T-helper 17 cell (primary cell): ENCODE data around the gene SLC25A27. TPM values are rescaled to one million over a fixed set of nuclear protein-coding genes. Genes with fewer than 3 reads are reported as not detected.
"Not testable (repeated sequence)": the region's sequence is repeated elsewhere in the genome, so short reads cannot be mapped to it uniquely, and the experiment has no call there.

Source experiments
- ATAC-seq: fragments of 150-1000 bp; cut with Tn5 transposase; 2 replicates; pipeline ENCODE4 v1.10.0; 2021; ENCODE audit warnings: mild to moderate bottlenecking, moderate library complexity
- DNase-seq, 3 donors: peaks; one replicate each; pipeline versions ENCODE4 v3.0.0 to v3.0.0-alpha.2; 2020 to 2021
- H3K9me3 ChIP-seq: one replicate; pipeline ENCODE4 v1.7.0; 2013; ENCODE audit warnings: low read length, mild to moderate bottlenecking; ENCODE audit not compliant: control insufficient read depth, poor library complexity, severe bottlenecking
- H3K27ac Mint-ChIP-seq: one replicate; pipeline ENCODE4 v1.8.0; 2022; ENCODE audit warnings: mild to moderate bottlenecking, moderate library complexity, mixed read lengths
- H3K27me3 Mint-ChIP-seq: one replicate; pipeline ENCODE4 v1.8.0; 2022; ENCODE audit warnings: mixed read lengths
- H3K36me3 Mint-ChIP-seq: one replicate; pipeline ENCODE4 v1.8.0; 2022; ENCODE audit warnings: low read depth, mixed read lengths
- H3K4me1 Mint-ChIP-seq: one replicate; pipeline ENCODE4 v1.8.0; 2022; ENCODE audit warnings: mild to moderate bottlenecking, mixed read lengths
- H3K4me3 Mint-ChIP-seq: one replicate; pipeline ENCODE4 v1.8.0; 2022; ENCODE audit warnings: mild to moderate bottlenecking, moderate library complexity, mixed read lengths
- total RNA-seq, 4 donors: library from RNA in 2 of 4; stranded (reverse) in 2 of 4; gene quantifications; one replicate each; pipeline ENCODE4 v1.2.3 and lab custom pipeline; 2022 to 2026

The SLC25A27 gene
- total RNA-seq, 2 donors from 2014 or later: 1.6 TPM; not detected in 1

DNA sequence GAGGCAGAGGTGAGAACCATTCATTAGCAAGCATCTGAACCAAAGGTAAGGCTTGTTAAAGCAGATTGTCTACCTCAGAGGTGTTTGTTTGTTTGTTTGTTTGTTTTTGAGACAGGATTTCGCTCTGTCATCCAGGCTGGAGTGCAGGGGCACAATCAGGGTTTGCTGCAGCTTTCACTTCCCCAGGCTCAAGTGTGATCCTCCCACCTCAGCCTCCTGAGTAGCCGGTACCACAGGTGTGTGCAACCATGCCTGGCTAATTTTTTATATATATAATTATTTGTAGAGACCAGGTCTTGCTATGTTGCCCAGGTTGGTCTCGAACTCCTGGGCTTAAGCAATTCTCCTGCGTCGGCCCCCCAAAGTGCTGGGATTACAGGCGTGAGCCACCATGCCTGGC, 17.3 kb upstream of the SLC25A27 start:
- Mint-ChIP-seq H3K4me3 (no peak overlapping the region), H3K36me3 (no peaks in the 10 kb centered on the region), H3K27ac (no peak overlapping the region), H3K27me3 (peaks cover 34% of the 10 kb centered on the region), H3K4me1 (no peaks in the 10 kb centered on the region)
- no peaks in the 10 kb centered on the region for H3K9me3 ChIP-seq
- DNase-seq: no peak
- ATAC-seq: no peak

DNA sequence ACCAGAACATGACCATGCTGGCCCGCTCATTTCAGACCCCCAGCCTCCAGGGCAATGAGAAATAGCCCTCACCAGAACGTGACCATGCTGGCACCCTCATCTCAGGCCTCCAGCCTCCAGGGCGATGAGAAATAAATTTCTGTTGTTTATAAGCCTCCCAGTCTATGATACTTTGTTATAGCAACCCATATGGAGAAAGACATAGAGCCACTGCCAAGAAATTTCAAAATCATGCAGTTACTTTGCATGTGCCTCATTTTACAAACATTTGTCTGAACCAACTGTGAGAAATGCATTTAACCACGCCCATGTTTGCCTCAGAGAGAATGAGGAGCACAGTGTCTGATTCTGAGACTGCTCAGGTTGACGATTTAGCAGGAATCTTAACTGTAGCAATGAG, 15.6 kb upstream of the SLC25A27 start:
- no peak for DNase-seq
- Mint-ChIP-seq H3K4me3 (no peak overlapping the region), H3K27me3 (peaks cover 30% of the 10 kb centered on the region), H3K27ac (no peak overlapping the region), H3K4me1 (no peaks in the 10 kb centered on the region), H3K36me3 (no peaks in the 10 kb centered on the region)
- ATAC-seq: no peak
- no peaks in the 10 kb centered on the region for H3K9me3 ChIP-seq

GRCh38 chr6:46637933-46638332, 14.8 kb upstream of the SLC25A27 start:
- no peaks in the 10 kb centered on the region for H3K4me1 Mint-ChIP-seq
- no peaks in the 10 kb centered on the region for H3K9me3 ChIP-seq
- DNase-seq (no peak), ATAC-seq (no peak)
- H3K36me3 Mint-ChIP-seq: no peaks in the 10 kb centered on the region
- H3K4me3 Mint-ChIP-seq: no peak overlapping the region
- H3K27me3 Mint-ChIP-seq: peaks cover 26% of the 10 kb centered on the region
- H3K27ac Mint-ChIP-seq: no peak overlapping the region

DNA sequence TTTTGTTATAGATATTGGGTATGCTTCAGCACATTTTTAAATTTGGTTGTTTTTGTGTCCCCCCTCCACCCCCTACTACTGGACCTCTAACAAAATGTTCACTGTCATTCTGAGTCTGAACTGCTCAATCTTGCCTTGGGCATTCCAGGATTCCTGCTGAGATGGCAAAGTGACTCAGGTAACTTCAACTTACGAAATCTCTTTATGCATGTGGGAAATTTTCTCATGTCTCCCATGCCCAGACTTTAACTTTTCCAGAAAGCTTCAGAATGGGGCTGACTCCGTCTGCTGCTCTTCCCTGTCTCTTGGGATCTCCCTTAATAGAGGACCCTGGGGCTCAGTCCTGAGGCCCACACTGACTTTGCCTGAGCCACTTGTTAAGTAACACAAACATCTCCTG, 14.1 kb upstream of the SLC25A27 start:
- Mint-ChIP-seq H3K4me3 (no peak overlapping the region), H3K4me1 (no peaks in the 10 kb centered on the region), H3K27me3 (peaks cover 26% of the 10 kb centered on the region), H3K27ac (no peak overlapping the region), H3K36me3 (no peaks in the 10 kb centered on the region)
- ATAC-seq (no peak), DNase-seq (no peak)
- H3K9me3 ChIP-seq: no peaks in the 10 kb centered on the region

DNA sequence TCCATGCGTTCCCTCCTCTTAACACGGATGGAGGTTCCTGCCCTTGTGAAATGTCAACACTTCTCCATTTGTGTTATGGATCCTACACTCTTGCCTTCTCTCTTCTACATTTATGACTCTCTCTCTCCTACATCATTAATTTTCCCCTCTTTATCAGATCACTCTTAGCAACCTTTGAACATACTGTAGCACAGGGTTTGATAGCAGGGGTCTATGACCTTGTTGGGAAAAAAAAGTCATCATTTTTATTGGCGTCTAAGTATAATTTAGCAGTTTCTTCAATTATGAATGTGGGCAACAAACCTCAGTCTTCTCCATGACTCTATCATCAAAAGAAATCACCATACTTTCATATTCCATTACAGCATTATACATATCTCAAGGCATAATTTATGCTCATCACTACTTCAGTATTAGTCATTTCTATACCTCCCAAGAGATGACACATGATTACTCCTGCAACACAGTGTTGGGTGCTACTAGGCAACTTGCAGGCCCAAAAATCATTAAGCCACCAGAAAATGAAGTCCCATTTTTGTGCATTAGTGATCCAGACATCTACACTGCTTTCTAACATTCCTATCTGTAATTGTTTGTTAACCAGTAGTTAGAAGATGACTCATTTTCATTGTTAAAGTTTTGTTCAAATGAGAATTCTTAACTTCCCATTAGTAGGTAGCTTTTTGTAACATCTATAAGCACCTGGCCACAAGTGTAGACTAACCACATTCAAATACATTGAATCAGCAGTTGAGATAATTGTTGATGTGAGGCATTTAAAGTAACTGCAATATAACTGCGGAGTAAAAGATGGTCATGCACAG, 9.6 kb upstream of the SLC25A27 start:
- H3K4me1 Mint-ChIP-seq: no peaks in the 10 kb centered on the region
- no peaks in the 10 kb centered on the region for H3K36me3 Mint-ChIP-seq
- ATAC-seq: no peak
- no peak for DNase-seq
- no peaks in the 10 kb centered on the region for H3K9me3 ChIP-seq
- H3K27me3 Mint-ChIP-seq: peaks cover 13% of the 10 kb centered on the region
- H3K27ac Mint-ChIP-seq: no peak overlapping the region
- H3K4me3 Mint-ChIP-seq: no peak overlapping the region

- no peak for ATAC-seq
- peaks cover 2% of the 10 kb centered on the region for H3K36me3 Mint-ChIP-seq
- H3K9me3 ChIP-seq: no peaks in the 10 kb centered on the region
- H3K27ac Mint-ChIP-seq: no peak overlapping the region
- H3K4me1 Mint-ChIP-seq: no peaks in the 10 kb centered on the region
- DNase-seq: no peak
- H3K4me3 Mint-ChIP-seq: no peak overlapping the region
- H3K27me3 Mint-ChIP-seq: peaks cover 6% of the 10 kb centered on the region
These were observed 7.5 kb upstream of the SLC25A27 start for GRCh38 chr6:46645265-46645664.

- not testable (repeated sequence) for H3K27ac Mint-ChIP-seq, H3K4me3 Mint-ChIP-seq, ATAC-seq, H3K4me1 Mint-ChIP-seq, H3K36me3 Mint-ChIP-seq, DNase-seq, H3K9me3 ChIP-seq
- H3K27me3 Mint-ChIP-seq: peaks cover 25% of the 10 kb centered on the region
These were observed 4.7 kb upstream of the SLC25A27 start for GRCh38 chr6:46648108-46648507.

DNA sequence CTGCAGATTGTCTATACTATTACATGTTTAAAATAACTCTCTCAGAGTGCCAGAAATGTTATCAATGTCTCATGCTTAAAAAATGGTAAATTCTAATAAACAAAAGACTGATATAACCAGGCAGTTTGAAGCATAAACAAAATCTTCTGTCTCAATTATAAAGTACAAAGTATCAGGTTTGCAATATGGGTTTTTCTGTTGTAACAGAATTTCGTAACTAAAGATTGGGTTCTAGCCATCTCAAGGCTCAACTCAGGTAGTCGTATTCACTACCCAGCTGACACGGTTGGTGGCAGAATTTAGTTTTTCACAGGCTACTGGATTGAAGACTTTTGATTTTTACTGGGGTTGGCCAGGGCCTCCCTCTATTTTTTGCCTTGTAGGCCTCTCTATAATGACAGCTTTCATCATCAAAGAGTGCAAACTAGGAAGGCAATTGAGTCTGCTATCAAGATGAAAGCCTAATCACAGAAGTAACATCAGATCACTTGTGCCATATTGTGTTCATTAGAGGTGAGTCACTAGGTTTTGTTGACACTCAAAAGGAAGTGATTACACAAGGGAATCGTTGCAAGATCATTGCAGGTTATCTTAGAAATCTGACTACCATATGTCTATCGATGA, 3.8 kb upstream of the SLC25A27 start:
- no peaks in the 10 kb centered on the region for H3K9me3 ChIP-seq
- no peak for ATAC-seq
- Mint-ChIP-seq H3K4me3 (no peak overlapping the region), H3K27ac (no peak overlapping the region), H3K36me3 (peaks cover 5% of the 10 kb centered on the region), H3K4me1 (peaks cover 13% of the 10 kb centered on the region), H3K27me3 (peaks cover 33% of the 10 kb centered on the region)
- no peak for DNase-seq

DNA sequence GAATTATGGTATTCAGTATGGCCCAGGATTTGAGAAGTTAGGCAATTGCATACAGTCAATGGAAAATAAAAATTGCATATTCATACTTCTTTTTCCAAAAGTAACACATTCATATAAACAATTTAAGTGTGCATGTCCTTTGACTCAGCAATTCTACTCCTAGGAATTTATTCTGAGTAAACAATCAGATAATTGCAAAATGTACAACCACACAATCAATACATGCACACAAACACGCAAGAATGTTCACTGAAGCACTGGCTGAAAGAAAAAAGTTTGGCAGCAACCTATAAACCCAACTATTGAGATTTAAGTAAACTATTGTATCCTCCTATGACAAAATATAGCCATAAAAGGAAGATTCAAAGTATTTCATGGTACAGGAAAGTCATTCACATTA, 1.8 kb upstream of the SLC25A27 start:
- Mint-ChIP-seq H3K36me3 (peaks cover 5% of the 10 kb centered on the region), H3K4me1 (peaks cover 13% of the 10 kb centered on the region), H3K27ac (no peak overlapping the region), H3K27me3 (peaks cover 50% of the 10 kb centered on the region), H3K4me3 (no peak overlapping the region)
- no peaks in the 10 kb centered on the region for H3K9me3 ChIP-seq
- no peak for ATAC-seq
- DNase-seq: no peak

GRCh38 chr6:46651816-46652215, 959 bp upstream of the SLC25A27 start:
- ATAC-seq (no peak), DNase-seq (no peak)
- Mint-ChIP-seq H3K36me3 (peaks cover 5% of the 10 kb centered on the region), H3K27me3 (peaks cover 50% of the 10 kb centered on the region), H3K27ac (no peak overlapping the region), H3K4me1 (peaks cover 13% of the 10 kb centered on the region), H3K4me3 (peak overlapping the region; percentile 93)
- H3K9me3 ChIP-seq: no peaks in the 10 kb centered on the region

DNA sequence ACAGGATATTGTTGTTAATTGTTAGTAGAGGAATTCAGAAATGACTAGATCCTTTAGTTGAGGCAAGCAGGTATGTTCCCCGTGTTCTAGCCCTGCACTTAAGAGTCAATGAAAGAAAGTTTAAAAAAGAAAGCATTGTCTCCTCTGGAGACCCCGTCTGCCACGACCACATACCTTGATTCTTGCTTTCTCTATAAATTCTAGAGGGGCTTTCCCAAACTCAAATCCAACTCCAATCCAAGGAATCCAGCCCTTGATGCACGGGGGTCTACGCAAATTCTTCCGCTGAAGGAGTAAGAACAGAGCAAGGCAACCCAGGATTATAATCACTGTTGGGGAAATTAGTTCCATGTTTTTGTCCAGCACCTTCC, 558 bp upstream of the SLC25A27 start:
- DNase-seq: no peak
- Mint-ChIP-seq H3K27me3 (peaks cover 50% of the 10 kb centered on the region), H3K36me3 (peaks cover 5% of the 10 kb centered on the region), H3K4me3 (peak overlapping the region; percentile 93), H3K4me1 (peaks cover 13% of the 10 kb centered on the region), H3K27ac (no peak overlapping the region)
- no peaks in the 10 kb centered on the region for H3K9me3 ChIP-seq
- ATAC-seq: no peak

GRCh38 chr6:46653439-46654195, 842 bp downstream of the SLC25A27 start:
- Mint-ChIP-seq H3K27ac (no peak overlapping the region), H3K27me3 (peaks cover 54% of the 10 kb centered on the region), H3K4me3 (peak overlapping the region; percentile 93), H3K36me3 (peaks cover 5% of the 10 kb centered on the region), H3K4me1 (peaks cover 13% of the 10 kb centered on the region)
- DNase-seq (no peak), ATAC-seq (no peak)
- no peaks in the 10 kb centered on the region for H3K9me3 ChIP-seq

DNA sequence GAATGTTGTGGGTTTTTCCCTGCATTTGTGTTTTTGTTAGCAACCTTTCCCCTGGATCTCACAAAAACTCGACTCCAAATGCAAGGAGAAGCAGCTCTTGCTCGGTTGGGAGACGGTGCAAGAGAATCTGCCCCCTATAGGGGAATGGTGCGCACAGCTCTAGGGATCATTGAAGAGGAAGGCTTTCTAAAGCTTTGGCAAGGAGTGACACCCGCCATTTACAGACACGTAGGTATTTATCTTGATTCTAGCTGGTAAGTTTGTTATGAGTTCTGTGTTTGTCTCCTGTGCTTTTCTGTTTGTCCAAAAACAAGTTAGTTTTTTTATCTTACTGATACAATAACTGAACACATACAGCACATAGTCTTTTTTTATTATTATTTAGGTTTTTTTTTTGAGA, 3.0 kb downstream of the SLC25A27 start:
- H3K36me3 Mint-ChIP-seq: peaks cover 3% of the 10 kb centered on the region
- H3K27me3 Mint-ChIP-seq: peaks cover 48% of the 10 kb centered on the region
- ATAC-seq (no peak), DNase-seq (no peak)
- peaks cover 13% of the 10 kb centered on the region for H3K4me1 Mint-ChIP-seq
- no peaks in the 10 kb centered on the region for H3K9me3 ChIP-seq
- no peak overlapping the region for H3K27ac Mint-ChIP-seq
- no peak overlapping the region for H3K4me3 Mint-ChIP-seq
